Measurements from ENCODE around the gene SNAP25. TPM values are rescaled to one million over a fixed set of nuclear protein-coding genes. Genes with fewer than 3 reads are reported as not detected.

The SNAP25 gene
- polyA plus RNA-seq, 3 donors from 2014 or later: not detected

GRCh38 chr20:10282979-10283456 lies 64.4 kb downstream of the SNAP25 start:
- DNase-seq: no peak
- Mint-ChIP-seq H3K4me3 (no peak overlapping the region), H3K36me3 (peaks cover 0 to 9% (median 0%) of the 10 kb centered on the region in 3 donors), H3K4me1 (no peaks in the 10 kb centered on the region), H3K9me3 (peaks cover 0 to 3% (median 0%) of the 10 kb centered on the region in 6 donors), H3K27ac (no peak overlapping the region), H3K27me3 (ENCODE audit: low read depth in 3 of 3) (peaks cover 2 to 15% (median 7%) of the 10 kb centered on the region in 3 donors)

DNA sequence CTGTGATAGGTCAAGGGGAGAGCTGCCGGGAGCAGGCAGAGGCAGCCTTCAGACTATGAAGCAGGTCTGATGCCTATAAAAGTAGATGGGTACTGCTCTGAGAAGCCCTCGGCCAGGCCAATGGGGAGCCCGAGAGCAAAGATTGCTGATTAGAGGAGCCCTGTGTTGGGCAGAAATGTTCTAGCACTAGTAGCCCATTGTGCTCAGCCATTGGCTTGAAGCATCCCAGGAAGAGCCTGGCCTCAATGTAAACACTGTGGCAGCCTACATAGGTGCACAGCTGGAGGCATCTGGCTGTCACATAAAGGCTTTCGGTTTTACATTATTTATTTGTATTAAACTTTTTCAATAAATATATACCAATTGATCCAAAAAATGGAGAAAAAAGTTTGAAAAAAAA lies 67.7 kb downstream of the SNAP25 start:
- Mint-ChIP-seq H3K36me3 (peaks cover 0 to 9% (median 0%) of the 10 kb centered on the region in 3 donors), H3K4me1 (no peaks in the 10 kb centered on the region), H3K27me3 (ENCODE audit: low read depth in 3 of 3) (peaks cover 4 to 8% (median 4%) of the 10 kb centered on the region in 3 donors), H3K27ac (no peak overlapping the region), H3K4me3 (no peak overlapping the region), H3K9me3 (peaks cover 0 to 3% (median 0%) of the 10 kb centered on the region in 6 donors)
- no peak for DNase-seq

GRCh38 chr20:10288421-10288820 lies 69.8 kb downstream of the SNAP25 start:
- H3K27me3 Mint-ChIP-seq (ENCODE audit: low read depth in 3 of 3): peaks cover 2 to 5% (median 4%) of the 10 kb centered on the region in 3 donors
- H3K4me1 Mint-ChIP-seq: no peaks in the 10 kb centered on the region
- peaks cover 0 to 9% (median 0%) of the 10 kb centered on the region in 3 donors for H3K36me3 Mint-ChIP-seq
- peaks cover 0 to 3% (median 0%) of the 10 kb centered on the region in 6 donors for H3K9me3 Mint-ChIP-seq
- H3K27ac Mint-ChIP-seq: no peak overlapping the region
- no peak overlapping the region for H3K4me3 Mint-ChIP-seq
- no peak for DNase-seq

GRCh38 chr20:10288954-10289646 lies 70.5 kb downstream of the SNAP25 start:
- peaks cover 0 to 3% (median 0%) of the 10 kb centered on the region in 6 donors for H3K9me3 Mint-ChIP-seq
- DNase-seq: no peak
- no peak overlapping the region for H3K27ac Mint-ChIP-seq
- H3K4me1 Mint-ChIP-seq: no peaks in the 10 kb centered on the region
- H3K4me3 Mint-ChIP-seq: no peak overlapping the region
- H3K27me3 Mint-ChIP-seq (ENCODE audit: low read depth in 3 of 3): peaks cover 2 to 8% (median 7%) of the 10 kb centered on the region in 3 donors
- H3K36me3 Mint-ChIP-seq: peaks cover 0 to 9% (median 0%) of the 10 kb centered on the region in 3 donors

DNA sequence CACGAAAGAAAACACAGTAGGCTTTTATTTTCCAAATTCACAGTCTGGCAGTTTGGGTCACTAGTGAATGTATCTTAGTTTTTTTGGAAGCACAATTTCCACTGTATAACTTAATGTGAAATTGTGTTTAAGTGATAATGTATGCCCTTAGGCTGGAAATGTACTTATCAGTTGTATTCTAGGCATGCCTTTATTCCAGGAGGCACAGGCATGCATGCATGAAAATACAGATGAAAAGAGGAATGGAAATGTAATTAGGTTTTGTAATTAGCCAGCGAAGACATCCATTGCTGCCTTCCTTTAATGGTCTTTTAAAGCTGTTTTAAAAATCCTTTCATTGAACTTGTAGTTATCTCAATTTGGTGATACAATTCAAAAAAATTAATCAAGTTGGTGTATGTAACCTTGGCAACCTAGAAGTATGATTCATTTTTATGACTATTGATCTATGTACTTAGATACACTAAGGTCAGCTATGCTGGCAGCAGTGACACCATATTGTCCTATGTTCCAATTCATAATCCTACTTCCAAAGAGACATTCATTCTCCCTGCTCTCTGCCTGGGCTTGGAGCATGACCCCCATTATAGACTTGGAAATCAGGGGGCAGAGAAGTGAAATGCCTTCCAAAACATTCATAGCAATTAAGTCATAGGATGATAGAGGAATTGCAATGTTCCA lies 73.1 kb downstream of the SNAP25 start:
- no peak overlapping the region for H3K27ac Mint-ChIP-seq
- peaks cover 0 to 8% (median 5%) of the 10 kb centered on the region in 3 donors for H3K27me3 Mint-ChIP-seq (ENCODE audit: low read depth in 3 of 3)
- peaks cover 0 to 6% (median 0%) of the 10 kb centered on the region in 3 donors for H3K36me3 Mint-ChIP-seq
- H3K9me3 Mint-ChIP-seq: no peaks in the 10 kb centered on the region
- DNase-seq: no peak
- no peak overlapping the region for H3K4me3 Mint-ChIP-seq
- peaks cover 0 to 3% of the 10 kb centered on the region in 2 donors for H3K4me1 Mint-ChIP-seq

GRCh38 chr20:10297223-10297622 lies 78.6 kb downstream of the SNAP25 start:
- Mint-ChIP-seq H3K9me3 (no peaks in the 10 kb centered on the region), H3K4me1 (peaks cover 0 to 3% of the 10 kb centered on the region in 2 donors), H3K4me3 (no peak overlapping the region), H3K36me3 (peaks cover 0 to 14% (median 0%) of the 10 kb centered on the region in 3 donors), H3K27me3 (ENCODE audit: low read depth in 3 of 3) (peaks cover 2 to 5% (median 3%) of the 10 kb centered on the region in 3 donors), H3K27ac (no peak overlapping the region)
- no peak for DNase-seq

GRCh38 chr20:10297684-10298240 lies 79.1 kb downstream of the SNAP25 start:
- Mint-ChIP-seq H3K4me1 (peaks cover 0 to 3% of the 10 kb centered on the region in 2 donors), H3K36me3 (peaks cover 0 to 14% (median 0%) of the 10 kb centered on the region in 3 donors), H3K4me3 (no peak overlapping the region), H3K27me3 (ENCODE audit: low read depth in 3 of 3) (peaks cover 2 to 5% (median 3%) of the 10 kb centered on the region in 3 donors), H3K27ac (no peak overlapping the region), H3K9me3 (no peaks in the 10 kb centered on the region)
- no peak for DNase-seq

DNA sequence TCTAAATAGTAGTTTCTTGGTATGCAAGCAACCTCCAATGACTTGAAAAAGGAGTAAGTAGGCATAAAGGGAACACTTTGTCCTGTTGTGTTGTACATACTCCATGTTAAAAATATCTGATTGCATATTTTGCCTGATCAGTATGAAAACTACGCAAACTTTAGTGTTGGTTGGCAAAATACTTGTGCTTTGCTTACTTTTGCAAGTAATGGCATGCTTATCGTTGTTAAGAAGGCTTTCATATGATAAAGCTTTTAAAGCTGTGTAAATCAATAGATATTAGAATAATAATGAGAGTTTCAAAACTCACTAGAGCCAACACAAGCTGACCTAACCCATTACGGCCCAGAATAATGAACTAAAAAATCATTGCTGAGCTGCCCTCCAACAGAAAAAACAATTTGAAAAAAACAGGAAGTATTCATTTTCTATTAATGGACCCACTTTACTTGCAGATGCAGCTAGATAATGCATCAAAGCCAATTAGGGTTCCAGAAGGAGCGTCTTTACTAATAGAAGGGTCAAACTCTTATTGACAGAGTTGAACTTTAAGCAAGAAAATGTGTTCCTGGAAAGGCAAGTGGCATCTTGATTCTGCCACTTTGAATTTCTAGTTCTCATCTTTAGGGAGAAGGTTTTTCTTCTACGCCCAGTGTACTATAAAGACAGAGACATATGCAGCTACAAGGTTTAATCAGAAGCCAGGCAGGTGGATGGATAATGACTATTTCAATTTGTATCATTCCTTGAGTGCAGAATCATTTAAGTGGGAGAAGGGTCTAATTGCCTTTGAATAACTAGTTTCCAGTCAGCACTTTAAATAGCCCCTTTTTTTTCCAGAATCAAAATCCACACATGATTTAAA lies 82.2 kb downstream of the SNAP25 start:
- Mint-ChIP-seq H3K27ac (no peak overlapping the region), H3K36me3 (peaks cover 0 to 12% (median 0%) of the 10 kb centered on the region in 3 donors), H3K4me3 (no peak overlapping the region), H3K4me1 (peaks cover 23 to 24% of the 10 kb centered on the region in 2 donors), H3K27me3 (ENCODE audit: low read depth in 3 of 3) (peaks cover 0 to 7% (median 2%) of the 10 kb centered on the region in 3 donors), H3K9me3 (no peaks in the 10 kb centered on the region)
- no peak for DNase-seq

- Mint-ChIP-seq H3K27me3 (ENCODE audit: low read depth in 3 of 3) (peaks cover 0 to 7% (median 1%) of the 10 kb centered on the region in 3 donors), H3K27ac (no peak overlapping the region), H3K4me1 (peaks cover 46 to 53% of the 10 kb centered on the region in 2 donors), H3K36me3 (peaks cover 0 to 7% (median 0%) of the 10 kb centered on the region in 3 donors), H3K9me3 (no peaks in the 10 kb centered on the region), H3K4me3 (no peak overlapping the region)
- DNase-seq: no peak
Observed at GRCh38 chr20:10303852-10304251, 85.2 kb downstream of the SNAP25 start.

DNA sequence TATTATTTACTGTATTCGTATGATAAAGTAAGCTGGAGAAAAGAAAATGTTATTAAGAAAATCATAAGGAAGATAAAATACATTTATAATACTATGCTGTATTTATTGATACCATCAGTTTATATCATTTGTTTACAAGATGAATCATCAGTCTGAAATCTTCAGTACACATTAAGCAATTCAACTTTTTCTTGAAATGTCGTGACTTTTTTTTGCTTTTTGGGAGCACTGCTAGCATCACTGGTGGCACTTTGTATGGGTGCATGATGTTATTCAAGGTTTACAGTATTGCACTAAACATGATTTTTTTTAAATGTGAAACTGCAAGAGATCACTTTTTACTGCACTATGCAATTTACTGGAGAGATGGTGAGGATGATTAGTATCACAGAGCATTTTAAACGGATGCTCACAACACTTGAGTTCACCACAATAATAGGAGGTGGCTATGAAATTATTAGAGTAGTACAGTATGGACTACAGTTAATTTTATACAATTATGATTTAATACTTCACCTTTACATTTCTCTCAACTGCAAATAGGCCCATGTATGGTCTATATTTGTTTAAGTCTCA lies 85.9 kb downstream of the SNAP25 start:
- Mint-ChIP-seq H3K36me3 (peaks cover 0 to 6% (median 0%) of the 10 kb centered on the region in 3 donors), H3K27ac (no peak overlapping the region), H3K9me3 (no peaks in the 10 kb centered on the region), H3K4me1 (peaks cover 47 to 55% of the 10 kb centered on the region in 2 donors), H3K4me3 (peak overlapping the region in 1 of 5 donors; percentile 20), H3K27me3 (ENCODE audit: low read depth in 3 of 3) (peaks cover 0 to 7% (median 1%) of the 10 kb centered on the region in 3 donors)
- DNase-seq: peak in 2 of 3 donors; percentile 14 to 31

DNA sequence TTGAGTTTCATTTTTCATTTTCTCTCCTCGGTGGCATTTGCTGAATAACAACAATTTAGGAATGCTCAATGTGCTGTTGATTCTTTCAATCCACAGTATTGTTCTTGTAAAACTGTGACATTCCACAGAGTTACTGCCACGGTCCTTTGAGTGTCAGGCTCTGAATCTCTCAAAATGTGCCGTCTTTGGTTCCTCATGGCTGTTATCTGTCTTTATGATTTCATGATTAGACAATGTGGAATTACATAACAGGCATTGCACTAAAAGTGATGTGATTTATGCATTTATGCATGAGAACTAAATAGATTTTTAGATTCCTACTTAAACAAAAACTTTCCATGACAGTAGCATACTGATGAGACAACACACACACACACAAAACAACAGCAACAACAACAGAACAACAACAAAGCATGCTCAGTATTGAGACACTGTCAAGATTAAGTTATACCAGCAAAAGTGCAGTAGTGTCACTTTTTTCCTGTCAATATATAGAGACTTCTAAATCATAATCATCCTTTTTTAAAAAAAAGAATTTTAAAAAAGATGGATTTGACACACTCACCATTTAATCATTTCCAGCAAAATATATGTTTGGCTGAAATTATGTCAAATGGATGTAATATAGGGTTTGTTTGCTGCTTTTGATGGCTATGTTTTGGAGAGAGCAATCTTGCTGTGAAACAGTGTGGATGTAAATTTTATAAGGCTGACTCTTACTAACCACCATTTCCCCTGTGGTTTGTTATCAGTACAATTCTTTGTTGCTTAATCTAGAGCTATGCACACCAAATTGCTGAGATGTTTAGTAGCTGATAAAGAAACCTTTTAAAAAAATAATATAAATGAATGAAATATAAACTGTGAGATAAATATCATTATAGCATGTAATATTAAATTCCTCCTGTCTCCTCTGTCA lies 88.1 kb downstream of the SNAP25 start:
- peak overlapping the region; percentile 22 to 71 (median 62) for H3K4me3 Mint-ChIP-seq
- peaks cover 0 to 4% (median 0%) of the 10 kb centered on the region in 3 donors for H3K36me3 Mint-ChIP-seq
- peaks cover 0 to 7% (median 1%) of the 10 kb centered on the region in 3 donors for H3K27me3 Mint-ChIP-seq (ENCODE audit: low read depth in 3 of 3)
- peak; percentile 10 to 39 (median 39) for DNase-seq
- peak overlapping the region in 2 of 6 donors; percentile 25 to 28 for H3K27ac Mint-ChIP-seq
- H3K9me3 Mint-ChIP-seq: no peaks in the 10 kb centered on the region
- H3K4me1 Mint-ChIP-seq: peaks cover 47 to 55% of the 10 kb centered on the region in 2 donors

DNA sequence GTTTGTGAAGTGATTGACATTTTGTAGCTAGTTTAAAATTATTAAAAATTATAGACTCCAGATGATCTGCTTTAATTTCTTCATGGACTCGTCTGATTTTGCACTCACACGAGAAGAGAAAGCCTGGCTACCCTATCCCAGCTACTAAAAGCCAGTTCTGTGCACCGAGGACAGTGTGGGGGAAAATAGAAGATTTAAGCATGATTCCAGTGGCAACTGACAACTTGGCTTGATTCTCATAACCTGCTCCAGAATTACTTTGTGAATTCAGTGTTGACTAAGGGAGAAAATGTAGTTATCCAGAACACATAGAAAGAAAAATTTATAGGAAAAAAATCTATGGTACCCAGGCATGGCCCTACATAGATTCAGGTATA lies 88.7 kb downstream of the SNAP25 start:
- Mint-ChIP-seq H3K27me3 (ENCODE audit: low read depth in 3 of 3) (peaks cover 0 to 7% (median 3%) of the 10 kb centered on the region in 3 donors), H3K27ac (no peak overlapping the region), H3K4me3 (peak overlapping the region in 4 of 5 donors; percentile 26 to 71 (median 48)), H3K36me3 (peaks cover 0 to 4% (median 0%) of the 10 kb centered on the region in 3 donors), H3K4me1 (peaks cover 47 to 55% of the 10 kb centered on the region in 2 donors), H3K9me3 (no peaks in the 10 kb centered on the region)
- no peak for DNase-seq

All from immature natural killer cell (primary cell).